Activated CD4-positive, alpha-beta T cell treated with anti-CD3 and anti-CD28 coated beads, Interleukin-2, amount 50 U/mL, for 48 hours (primary cell): ENCODE results near the gene FAM13B.
"Not testable (repeated sequence)": the region's sequence is repeated elsewhere in the genome, so short reads cannot be mapped to it uniquely, and the experiment has no call there.

ENCODE experiments used
- DNase-seq, 2 experiments: peaks; one replicate each; pipeline ENCODE4 v3.0.0-alpha.2; 2020

Gene FAM13B

DNA sequence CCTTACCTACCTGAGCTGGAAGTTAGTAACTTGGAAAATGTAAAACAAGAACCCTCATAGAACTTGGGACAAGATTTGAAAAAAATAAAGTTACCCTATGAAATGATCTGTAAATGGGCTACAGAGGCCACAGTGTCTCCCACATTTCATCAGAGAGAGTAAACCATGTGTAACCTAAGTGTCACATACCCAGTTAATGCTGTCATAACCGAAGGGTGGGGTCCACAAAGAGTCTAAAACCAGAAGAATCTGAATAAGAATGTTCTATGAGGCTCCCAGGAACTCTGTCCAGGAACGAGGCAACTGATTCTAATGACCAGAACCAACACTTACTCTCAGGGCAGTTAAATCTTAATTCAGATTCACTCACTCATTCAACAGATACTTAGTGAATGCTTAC lies 1.0 kb upstream of the FAM13B start:
- DNase-seq: no peak

DNA sequence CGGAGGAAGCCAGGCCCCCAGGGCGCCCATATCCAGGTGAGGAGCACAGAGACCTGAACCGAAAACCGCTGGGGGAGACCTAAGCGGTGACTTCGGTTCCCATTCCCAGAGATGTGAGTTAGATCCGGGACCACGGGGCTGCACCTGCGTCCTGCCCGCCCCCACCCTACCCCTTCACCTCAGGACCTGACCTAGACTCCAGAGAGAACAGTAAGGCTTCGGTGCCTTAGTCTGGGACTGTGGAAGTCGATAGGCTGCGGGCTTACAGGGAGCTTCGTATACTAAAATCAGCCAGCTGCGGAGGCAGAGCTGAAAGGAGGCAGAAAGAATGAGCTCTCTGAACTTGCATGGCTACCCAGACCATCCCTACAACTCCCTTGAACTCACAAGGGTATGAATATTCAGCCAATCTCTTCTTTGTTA lies 518 bp upstream of the FAM13B start:
- DNase-seq: no peak

DNA sequence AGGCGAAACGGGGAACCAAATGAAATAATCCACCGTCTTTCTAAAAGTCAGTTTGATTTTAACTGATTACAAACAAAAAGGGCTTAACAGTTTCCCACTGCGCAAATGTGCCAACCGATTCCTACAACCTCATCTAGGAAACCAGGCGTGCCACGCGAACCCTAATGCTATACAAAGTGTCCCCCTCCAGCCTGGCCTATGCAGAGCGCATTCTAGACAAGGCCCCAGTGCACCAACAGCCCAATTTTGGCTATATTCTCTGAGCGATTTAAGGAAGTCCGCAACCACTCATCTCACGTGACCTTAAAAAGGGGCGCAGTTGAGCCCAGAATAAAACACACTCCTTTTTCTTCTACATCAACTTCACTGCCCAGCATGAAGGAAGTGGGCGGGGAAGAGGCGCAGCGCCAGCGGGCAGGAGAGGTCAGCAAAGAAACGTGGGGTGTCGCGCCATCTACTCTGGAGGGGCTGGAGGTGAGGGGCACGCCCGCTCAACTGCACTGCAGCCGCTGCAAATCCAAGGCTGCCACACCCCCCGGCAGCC lies 779 bp downstream of the FAM13B start:
- no peak for DNase-seq

DNA sequence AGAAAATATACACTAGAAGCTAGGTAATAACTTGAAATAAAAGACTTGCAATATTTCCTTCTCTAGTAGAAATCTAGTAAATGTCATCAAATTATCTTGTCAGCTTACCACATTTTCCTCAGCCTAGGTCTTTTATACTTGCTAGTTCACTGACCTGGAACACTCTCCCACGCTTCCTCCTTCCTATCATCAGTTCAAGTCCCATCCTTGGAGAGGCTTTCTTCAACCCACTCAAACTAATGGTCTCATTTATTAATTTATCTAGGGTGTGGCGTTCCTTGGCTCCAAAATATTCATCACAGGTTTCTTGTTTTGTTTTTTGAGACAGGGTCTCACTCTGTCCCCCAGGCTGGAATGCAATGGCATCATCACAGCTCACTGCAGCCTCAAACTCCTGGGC lies 2.9 kb downstream of the FAM13B start:
- DNase-seq: no peak

DNA sequence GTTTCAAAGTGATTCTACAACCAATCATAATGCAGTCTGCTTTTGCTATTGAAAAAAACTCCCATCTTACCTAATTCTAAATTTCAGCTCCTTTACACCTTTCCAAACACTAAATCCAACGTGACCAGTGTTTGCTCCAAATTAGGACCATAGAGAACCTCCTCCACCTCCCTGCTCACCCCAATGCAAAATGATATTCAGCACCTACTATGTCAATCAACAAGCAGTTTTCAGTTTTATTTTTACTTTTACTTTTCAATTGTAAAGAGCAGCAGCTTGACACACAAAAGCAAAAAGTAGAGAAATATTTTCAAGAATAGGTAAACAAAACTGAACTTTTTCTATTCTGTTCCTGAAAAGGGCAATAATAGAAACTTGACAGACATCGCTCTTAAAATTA lies 3.4 kb downstream of the FAM13B start:
- DNase-seq: no peak

DNA sequence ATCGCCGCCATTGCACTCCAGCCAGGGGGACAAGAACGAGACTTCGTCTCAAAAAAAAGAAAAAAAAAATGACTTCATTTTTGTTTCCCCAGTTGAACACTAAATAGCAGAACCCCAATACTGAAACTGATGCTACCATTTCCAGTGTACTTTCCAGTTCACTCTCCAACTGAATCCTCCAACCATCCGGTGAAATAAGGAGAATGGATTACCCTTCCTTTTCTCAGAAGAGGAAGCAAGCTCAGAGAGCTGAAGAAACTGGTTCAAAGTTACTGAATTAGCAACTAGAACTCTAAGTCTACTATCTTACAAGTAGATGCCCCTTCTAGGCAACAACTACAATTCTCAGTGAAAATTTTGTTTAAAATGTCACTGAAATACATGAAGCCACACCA lies 3.9 kb downstream of the FAM13B start:
- DNase-seq: no peak

DNA sequence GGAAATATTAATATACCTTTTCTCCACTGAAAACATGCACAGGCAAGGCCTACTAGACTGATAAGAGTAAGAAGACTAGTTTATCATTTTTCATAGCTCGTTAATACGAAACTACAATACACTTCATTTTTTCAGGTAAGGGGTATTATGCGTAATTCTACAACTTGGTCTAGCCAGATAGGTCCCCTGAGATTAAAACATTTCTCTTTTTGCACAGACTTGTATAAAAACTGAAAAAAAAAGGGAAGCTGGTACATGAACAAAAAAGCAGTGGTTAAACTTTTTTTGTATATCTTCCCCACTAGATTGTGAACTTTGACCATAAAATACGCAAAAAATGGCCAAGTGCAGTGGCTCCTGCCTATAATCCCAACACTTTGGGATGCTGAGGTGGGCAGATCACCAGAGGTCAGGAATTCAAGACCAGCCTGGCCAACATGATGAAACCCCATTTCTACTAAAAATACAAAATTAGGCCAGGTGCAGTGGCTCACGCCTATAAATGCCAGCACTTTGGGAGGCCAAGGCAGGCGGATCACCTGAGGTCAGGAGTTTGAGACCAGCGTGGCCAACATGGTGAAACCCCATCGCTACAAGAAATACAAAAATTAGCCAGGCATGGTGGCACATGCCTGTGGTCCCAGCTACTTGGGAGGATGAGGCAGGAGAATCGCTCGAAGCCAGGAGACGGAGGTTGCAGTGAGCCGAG lies 4.5 kb downstream of the FAM13B start:
- not testable (repeated sequence) for DNase-seq

DNA sequence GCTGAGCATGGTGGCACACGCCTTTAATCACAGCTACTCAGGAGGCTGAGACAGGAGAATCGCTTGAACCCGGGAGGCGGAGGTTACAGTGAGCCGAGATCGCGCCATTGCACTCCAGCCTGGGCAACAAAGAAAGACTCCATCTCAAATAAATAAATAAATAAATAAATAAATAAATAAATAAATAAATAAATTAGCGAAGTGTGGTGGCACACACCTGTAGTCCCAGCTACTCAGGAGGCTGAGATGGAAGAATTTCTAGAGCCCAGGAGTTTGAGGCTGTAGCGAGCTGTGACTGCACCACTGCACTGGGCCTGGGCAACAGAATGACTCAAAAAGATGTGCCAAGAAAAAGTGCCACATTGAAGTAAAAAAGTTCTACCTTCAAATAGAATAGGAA lies 6.1 kb downstream of the FAM13B start:
- DNase-seq: not testable (repeated sequence)

DNA sequence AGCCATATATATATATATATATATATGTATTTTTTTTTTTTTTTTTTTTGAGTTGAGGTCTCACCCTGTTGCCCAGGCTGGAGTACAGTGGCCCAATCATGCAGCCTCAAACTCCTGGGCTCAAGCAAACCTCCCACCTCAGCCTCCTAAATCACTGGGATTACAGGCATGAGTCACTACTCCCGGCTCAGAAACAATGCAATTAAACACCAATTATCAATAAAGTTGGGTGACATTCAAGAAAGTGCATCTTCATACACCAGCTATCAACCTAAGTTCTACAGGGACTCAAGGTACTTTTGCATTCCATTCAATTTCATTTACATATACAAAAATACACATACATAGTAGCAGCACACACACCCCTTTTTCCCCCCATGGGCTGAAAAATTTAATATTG lies 7.6 kb downstream of the FAM13B start:
- no peak for DNase-seq

DNA sequence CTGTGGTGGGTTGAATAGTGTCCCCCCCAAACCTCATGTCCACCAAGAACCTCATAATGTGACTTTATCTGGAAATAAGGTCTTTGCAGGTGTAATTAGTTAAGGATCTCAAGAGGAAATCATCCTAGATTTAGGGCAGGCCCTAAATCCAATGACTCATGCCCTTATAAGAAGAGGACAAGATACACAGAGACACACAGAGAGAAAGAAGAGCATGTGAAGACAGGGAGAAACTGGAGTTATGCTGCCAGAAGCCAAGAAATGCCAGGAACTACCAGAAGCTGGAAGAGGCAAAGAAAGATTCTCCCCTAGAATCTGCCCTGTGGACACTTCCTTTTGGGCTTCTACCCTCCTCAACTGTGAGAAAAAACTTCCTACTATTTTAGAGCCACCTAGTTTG lies 8.8 kb downstream of the FAM13B start:
- DNase-seq: no peak

DNA sequence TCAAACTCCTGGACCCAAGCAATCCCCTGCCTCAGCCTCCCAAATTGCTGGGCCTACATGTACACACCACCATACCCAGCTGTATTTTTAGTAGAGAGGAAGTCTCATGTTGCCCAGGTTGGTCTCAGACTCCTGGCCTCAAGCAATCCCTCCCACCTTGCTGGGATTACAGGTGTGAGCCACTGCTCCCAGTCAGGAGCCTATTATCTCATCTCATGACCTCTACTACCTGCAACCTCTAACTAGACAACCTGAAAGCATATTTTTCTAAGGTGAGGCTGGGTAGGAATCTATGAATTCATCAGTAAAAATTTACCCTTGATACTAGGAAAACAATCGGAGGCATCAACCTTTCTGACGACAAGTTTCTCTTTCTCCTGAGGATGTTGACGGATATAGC lies 10.0 kb downstream of the FAM13B start:
- no peak for DNase-seq

DNA sequence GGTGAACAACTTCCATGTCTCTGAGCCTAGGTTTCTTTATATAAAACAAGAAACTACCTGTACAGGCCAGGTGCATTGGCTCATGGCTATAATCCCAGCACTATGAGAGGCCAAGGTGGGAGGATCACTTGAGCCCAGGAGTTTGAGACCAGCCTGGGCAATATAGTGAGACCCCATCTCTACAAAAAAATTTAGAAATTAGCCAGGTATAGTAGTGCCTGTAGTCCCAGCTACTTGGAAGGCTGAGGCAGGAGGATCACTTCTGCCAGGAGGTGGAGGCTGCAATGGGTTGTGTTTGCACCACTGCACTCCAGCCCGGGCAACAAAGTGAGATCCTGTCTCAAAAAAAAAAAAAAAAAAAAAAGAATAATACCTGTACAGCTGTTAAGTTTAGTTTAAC lies 11.1 kb downstream of the FAM13B start:
- no peak for DNase-seq

DNA sequence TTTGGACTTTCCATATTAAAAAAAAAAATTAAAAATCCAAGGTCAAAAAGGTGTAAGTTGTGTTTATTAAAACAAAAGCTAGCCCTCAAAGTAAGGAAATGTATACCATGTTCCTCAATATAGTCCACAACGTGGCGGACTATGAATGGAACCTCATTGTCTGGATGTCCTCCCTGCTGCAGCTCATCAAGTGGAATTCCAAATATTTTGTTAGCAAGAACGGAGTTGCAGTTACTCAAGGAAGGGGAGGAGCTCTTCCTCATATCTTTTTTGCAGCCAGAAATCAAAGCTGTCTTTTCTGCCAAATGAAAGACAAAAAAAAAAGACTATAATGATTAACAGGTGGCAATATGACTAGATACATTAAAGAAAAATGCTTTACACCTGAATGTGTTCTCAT lies 14.0 kb downstream of the FAM13B start:
- no peak for DNase-seq

DNA sequence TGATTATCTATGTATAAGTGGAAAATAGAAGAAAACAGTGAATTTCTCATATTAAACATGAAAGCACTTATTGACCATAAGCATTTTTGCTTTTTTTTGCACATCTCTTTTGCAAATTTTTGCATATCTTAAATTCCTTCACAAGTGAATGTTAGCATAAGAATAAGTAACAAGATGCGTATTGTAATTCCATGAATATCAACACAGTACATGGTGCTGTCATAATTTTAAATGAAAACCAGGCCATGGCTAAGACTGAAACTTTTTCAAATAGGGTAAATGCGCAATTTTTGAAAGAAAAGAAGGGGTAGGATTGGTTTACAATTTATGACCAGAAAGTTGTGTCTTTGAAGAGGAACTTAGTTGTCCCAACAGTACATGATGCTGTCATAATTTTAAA lies 17.0 kb downstream of the FAM13B start:
- no peak for DNase-seq

DNA sequence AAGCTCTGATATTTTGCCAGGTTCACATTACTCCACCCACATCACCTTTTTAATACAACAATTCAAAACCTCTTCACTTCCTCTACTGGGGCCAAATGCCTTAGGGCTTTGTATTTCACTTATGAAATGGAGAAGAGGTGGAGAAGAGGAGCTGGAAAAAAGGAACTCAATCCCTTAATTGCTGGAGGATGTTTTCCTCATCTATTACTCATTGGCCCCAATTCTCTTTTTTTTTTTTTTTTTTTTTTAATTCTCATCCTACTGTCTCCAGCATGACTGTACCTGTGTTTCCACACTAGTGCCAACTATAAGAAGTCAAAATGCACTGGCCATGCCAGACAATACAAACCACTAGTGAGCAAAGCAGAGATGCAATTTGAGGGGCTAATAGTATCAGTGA lies 20.9 kb downstream of the FAM13B start:
- no peak for DNase-seq

DNA sequence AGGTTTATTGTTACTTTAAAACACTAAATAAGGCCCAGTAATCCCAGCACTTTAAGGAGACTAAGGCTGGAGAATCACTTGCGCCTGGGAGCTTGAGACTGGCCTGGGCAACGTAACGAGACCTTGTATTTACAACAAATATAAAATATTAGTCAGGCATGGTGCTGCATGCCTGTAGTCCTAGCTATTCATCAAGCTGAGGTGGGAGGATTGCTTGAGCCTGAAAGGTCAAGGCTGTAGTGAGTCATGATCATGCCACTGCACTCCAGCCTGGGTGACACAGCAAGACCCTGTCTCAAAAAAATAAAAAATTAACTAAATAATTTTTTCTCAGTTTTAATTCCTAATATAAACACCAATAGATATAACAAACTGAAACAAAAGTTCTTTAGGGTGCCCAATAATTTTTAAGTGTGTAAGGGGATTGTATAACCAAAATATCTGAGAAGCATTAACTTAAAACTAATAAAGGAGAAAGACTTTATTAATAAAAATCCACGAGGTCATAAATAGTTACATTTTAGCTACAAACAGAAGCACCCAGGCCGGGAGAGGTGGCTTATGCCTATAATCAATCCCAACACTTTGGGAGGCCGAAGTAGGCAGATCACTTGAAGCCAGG lies 32.7 kb downstream of the FAM13B start:
- DNase-seq: no peak

DNA sequence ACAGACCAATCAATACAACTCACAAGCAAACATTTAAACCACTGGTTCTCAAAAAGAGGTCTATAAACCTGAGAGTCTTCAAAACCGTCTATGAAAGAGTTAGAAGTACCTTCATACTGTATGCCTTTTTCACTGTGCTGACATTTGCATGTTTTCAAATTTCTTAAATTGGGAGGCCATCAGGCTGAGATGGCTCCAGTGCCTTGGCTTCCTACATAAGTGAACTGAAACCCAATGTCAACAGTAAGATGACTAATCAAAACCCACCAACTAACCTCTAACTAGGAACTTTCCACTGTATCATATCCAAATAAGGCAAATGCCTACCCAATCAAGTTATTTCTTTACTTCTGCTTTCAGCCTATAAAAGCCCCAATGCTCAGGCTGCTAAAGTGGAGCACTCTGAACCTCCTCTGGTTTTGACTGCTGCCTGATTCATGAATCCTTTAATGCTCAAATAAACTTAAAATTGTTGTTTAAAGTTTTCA lies 35.1 kb downstream of the FAM13B start:
- DNase-seq: peak; percentile 15

DNA sequence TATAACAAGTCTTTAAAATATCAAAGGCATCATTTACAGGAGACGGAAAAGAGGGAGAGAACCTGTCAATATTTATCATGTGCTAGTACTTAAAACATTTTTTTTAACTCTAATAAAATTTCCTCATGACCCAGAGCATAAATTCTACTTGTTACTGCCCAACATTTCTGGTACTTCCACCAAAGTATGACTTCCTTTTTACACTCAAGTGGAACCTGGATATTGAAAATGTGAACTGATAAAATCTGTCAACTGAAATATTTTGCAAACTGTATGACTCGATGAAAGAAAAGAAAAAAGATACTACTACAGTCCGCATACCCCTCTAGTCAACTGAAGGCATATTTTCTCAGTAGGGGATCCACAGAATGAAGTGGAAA lies 37.1 kb downstream of the FAM13B start:
- DNase-seq: no peak

DNA sequence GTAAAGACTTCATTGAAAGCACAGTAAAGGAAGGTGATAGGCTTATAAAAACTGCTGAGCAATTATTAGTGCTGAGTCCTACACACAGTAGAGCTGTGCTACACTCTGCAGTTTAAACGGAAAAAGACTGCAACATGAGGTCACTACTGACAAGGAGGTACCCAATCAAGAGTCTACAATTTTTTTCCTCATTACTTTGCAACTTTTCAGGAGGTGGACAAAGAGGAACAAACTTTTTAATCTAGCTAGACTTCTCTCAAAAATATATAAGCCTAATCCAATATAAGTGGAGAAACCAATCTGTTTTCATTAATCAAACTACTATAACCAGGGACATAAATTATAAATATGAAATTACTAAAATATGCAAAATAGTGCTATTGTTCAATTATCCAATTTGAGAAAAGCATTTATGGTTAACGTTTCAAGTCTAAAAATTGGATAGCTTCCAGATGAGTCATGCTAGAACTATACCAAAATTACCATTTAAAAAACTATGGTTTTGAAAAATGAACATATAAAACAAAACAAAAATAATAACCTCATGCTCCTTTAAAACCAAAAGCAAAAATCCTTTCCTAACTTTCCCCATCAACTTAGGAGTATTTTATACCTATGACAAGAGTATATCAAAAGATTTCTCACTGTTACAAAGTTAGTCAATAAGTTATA lies 37.7 kb downstream of the FAM13B start:
- no peak for DNase-seq

DNA sequence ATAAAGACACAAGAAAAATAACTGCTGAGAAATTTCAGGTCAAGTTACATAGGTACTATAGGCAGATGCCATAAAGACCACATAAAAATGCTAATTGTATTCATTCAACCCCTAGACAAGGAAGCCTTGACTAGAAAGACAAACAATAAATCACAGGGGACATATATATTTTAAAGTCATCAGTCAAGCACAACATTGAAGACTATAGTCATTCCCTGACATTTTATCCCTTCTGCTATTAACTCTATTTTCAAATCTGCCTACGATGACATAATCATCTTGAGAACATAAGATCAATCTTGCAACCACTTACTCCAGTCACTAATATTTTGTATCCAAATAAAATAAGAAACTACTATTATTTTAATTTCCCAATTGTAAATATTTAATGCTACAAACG lies 38.3 kb downstream of the FAM13B start:
- no peak for DNase-seq

DNA sequence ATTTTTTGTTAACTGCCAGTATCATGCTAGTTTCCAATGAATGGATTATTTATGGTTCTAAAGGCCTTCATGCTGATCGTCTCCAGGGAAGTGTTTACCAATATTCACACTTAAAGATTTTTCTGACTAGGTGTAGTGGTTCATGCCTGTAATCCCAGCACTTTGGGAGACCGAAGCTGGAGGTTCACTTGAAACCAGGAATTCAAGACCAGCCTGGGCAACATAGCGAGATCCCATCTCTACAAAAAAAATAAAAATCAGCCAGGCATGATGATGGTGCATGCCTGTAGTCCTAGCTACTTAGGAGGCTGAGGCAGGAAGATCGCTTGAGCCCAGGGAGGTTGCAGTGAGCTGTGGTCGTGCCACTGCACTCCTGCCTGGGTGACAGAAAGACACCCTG lies 43.5 kb downstream of the FAM13B start:
- no peak for DNase-seq

DNA sequence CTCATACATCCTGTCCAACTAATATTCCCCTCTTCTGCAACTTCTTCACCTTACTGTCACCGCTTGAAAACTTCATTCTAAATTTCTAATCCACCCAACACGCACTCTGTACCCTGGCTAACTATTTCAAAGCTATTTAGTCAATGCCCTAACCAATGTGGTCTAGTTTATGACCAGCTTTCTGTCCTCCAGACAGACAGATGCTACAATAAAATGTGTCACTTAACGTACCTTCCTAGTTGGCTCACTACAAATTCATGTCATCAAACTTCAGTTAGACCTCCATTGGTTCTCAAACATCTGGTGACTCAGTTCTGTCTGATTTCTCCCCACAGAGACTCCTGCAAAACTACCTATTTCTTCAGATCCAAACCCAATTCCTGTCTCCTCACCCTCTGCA lies 57.7 kb downstream of the FAM13B start:
- no peak for DNase-seq

DNA sequence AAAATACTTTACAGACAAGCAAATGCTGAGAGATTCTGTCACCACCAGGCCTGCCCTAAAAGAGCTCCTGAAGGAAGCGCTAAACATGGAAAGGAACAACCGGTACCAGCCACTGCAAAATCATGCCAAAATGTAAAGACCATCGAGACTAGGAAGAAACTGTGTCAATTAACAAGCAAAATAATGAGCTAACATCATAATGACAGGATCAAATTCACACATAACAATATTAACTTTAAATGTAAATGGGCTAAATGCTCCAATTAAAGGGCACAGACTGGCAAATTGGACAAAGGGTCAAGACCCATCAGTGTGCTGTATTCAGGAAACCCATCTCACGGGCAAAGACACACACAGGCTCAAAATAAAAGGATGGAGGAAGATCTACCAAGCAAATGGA lies 62.5 kb downstream of the FAM13B start:
- DNase-seq: not testable (repeated sequence)

DNA sequence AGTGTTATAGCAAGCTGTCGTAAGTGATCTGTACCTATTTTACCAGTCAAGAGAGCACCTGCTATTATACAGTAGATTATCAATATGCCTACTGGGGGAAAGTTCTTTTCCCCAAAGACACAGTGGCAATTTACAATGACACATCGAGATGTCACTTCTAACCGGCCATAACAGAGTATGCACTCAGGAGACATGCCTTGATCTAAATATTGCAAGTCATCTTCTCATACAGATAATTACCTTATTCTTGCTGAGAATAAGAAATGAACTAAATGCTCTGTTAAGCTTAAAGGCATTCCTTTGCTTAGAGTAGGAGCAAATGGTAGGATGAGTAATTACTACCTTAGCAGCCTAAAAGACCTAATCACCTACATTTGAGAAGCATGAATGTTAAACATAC lies 72.1 kb downstream of the FAM13B start:
- DNase-seq: no peak
